NCI-H748 treated with DMSO at 0.1 percent for 48 hours (cell line): ENCODE results near the gene KMT5B.
A peak's percentile ranks its signal among the peaks of the same experiment; 100 is the strongest.

Source experiments
- DNase-seq: peaks from one replicate; lab custom pipeline; 2025; lab: John Stamatoyannopoulos, UW

The KMT5B gene

GRCh38 chr11:68179847-68180246 is 33.2 kb downstream of the KMT5B start:
- DNase-seq = no peak

- DNase-seq = no peak
These were observed 35.2 kb downstream of the KMT5B start for GRCh38 chr11:68177877-68178276.

GRCh38 chr11:68173926-68174325 is 39.2 kb downstream of the KMT5B start:
- DNase-seq = no peak

GRCh38 chr11:68169442-68169841 is 43.7 kb downstream of the KMT5B start:
- DNase-seq = no peak

DNA sequence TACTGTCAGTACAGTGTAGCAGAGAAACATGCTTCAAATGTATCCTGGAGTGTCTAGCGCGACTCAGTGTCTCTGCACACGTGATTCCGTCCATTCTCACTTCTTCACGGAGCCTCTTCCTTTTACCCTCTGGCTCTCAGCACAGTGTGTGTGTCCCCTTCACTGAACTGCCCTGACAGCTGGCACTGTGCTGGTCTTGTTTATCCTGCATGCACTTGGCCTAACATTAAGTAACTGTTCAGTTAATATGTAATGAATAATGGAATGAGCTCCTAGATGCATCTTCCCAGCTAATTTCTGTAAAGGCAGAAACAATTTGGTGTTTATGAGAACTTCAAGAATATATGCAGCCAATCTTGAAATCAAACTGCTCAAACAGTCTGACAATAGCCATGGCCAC is 44.4 kb downstream of the KMT5B start:
- no peak for DNase-seq

DNA sequence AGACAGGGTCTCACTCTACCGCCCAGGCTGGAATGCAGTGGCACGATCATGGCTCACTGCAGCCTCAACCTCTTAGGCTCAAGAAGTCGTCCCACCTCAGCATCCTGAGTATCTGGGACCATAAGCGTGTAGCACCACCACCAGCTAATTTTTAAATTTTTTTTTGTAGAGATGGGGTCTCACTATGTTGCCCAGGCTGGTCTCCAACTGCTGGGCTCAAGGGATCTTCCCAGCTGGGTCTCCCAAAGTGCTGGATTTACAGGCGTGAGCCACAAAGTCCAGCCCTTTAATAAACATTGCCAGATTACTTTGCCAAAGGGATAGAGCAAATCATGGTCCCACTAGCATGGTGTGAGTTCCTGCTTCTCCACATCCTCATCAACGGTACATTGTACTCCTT is 45.6 kb downstream of the KMT5B start:
- DNase-seq = no peak

GRCh38 chr11:68166969-68167368 is 46.1 kb downstream of the KMT5B start:
- no peak for DNase-seq

DNA sequence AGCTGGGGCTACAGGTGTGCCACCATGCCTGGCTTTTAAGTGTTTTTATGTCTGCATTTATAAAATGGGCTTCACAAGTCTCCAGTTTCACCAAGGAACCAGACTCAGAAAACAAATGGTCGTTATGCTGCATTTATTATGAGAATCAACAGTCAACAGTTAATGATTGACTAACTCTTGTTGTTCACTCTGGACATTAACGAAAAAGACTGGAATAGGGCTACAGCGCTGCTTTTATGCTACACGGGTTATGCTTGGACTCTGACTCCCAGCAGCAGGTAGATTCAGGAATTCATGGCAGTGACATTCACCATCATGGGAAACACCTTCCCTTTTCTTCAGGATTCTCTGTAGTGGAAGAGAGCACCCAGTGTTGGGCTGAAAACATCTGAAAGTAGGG is 47.5 kb downstream of the KMT5B start:
- DNase-seq = no peak

GRCh38 chr11:68164437-68164836 is 48.7 kb downstream of the KMT5B start:
- DNase-seq = no peak

DNA sequence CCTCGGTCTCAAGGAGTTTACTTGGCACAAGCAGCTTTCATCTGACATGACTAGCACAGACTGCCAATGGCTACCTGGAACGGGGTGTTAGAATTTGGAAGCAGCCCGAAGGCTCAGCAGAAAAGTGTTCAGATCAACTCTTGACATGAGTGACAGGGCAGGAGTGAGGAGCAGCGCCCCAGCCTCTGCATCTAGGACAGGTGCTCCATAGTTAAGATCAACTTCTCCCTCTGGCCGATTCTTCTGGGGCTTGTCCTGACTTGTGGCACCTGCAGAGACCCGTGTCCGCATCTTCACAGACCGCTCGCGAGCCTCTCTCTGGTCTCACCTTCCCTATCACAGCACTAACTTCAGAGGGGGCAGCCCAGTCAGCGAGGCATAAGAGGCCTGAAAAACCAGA is 49.4 kb downstream of the KMT5B start:
- no peak for DNase-seq

- DNase-seq = no peak
These were observed 52.9 kb downstream of the KMT5B start for GRCh38 chr11:68160100-68160695.

DNA sequence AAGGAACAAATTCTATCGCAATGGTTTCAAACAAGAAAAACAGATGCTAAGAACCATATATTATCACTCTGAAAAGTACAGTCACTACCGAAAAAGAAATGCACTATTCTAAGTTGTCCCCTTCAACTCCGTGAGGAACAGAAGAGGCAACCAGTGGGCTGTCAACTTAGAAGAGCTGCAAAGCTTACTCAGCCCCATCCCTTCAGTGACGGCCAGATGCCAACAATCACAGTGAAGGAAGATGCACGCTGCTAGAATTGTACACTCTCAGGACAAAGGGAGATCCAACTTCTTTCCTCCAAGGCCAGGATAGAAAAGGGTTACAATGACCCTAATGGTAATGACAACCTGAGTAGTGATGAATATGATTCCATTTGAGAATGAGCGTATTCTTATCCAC is 53.4 kb downstream of the KMT5B start:
- DNase-seq = no peak

GRCh38 chr11:68159161-68159560 is 53.9 kb downstream of the KMT5B start:
- no peak for DNase-seq

DNA sequence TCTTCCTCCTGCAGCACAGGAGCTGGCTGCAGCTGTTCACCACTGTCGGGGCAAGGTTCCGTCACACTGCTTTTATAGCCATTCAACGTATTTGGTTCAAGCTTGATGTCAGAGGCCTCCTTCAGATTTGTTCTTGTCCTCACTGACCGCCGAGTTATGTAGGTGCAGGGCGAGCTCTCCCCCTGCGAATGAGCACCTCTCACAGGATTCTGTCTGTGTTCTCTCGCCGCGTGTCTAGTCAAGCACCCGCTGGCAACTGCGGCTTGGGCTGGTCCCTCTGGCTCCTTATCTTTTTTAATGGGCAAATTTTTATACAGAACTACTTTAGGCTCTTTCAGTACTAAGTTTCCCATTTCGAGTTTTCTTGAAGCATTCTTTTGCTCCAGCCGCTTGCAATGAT is 54.5 kb downstream of the KMT5B start:
- DNase-seq = no peak

DNA sequence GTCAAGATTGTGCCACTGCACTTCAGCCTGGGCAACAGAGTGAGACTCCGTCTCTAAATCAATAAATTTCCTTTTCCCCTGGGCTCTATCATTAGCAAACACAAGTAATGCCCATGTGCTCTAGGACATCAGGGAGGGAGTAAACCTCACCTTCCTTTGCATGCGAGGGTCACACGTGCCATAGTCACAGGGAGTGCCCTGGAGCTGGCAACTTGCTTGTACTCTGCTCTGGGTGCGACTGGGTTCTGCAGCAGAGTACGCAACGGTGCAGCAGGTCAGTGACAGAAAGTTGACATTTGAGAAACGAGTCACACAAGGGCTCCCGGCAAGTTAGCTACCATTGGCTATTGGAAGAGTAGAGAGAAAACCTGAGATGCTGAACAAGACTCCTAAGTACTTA is 59.4 kb downstream of the KMT5B start:
- no peak for DNase-seq

DNA sequence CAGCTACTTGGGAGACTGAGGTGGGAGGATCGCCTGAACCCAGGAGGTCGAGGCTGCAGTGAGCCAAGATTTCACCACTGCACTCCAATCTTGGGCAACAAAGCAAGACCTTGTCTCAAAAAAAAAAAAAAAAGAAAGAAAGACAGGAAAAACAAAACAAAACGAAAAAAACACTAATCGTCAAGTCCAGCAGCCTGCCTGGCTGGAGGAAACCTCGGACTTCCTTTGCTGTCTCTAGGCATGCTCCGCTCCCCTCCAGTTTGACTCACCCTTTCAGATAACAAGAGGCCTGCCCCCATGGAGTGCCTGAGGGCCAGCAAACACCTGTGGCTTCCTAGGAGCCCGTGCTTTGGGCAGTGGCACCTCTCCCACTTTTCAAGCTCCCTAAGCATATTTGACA is 63.1 kb downstream of the KMT5B start:
- no peak for DNase-seq

DNA sequence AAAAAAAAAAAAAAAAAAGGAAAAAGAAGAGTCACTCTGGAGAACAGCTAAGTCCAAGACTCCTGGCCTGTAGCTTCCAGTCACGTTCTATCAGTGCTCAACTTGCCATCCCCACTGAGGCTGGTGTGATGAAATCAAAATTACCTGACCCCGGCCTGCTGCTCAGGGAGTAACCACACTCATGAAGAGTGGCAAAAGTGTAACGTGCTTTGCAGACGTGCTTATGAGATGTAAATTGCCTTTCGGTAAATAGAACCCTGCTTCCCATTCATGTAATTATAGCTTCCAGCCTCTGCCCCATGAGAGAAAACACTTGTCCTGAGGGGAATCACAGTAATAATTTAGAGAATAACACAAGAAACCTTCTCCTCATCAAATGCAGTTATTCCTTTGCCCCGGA is 63.7 kb downstream of the KMT5B start:
- peak; percentile 63 for DNase-seq

DNA sequence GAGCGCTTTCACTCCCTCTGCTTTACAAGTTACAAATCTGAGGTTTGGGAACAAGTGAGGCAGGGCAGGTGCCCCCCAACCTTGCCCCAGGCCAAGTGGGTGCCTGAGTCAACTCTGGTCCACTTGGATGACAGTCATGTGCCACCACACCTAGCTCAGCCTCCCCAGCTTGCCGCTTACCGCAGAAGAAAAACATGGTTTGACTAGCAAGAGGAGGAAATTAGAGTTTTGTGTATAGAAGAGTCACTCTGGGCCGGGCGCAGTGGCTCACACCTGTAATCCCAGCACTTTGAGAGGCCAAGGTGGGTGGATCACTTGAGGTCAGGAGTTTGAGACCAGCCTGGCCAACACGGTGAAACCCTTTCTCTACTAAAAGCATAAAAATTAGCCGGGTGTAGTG is 64.2 kb downstream of the KMT5B start:
- no peak for DNase-seq

GRCh38 chr11:68148071-68148805 is 64.9 kb downstream of the KMT5B start:
- no peak for DNase-seq

DNA sequence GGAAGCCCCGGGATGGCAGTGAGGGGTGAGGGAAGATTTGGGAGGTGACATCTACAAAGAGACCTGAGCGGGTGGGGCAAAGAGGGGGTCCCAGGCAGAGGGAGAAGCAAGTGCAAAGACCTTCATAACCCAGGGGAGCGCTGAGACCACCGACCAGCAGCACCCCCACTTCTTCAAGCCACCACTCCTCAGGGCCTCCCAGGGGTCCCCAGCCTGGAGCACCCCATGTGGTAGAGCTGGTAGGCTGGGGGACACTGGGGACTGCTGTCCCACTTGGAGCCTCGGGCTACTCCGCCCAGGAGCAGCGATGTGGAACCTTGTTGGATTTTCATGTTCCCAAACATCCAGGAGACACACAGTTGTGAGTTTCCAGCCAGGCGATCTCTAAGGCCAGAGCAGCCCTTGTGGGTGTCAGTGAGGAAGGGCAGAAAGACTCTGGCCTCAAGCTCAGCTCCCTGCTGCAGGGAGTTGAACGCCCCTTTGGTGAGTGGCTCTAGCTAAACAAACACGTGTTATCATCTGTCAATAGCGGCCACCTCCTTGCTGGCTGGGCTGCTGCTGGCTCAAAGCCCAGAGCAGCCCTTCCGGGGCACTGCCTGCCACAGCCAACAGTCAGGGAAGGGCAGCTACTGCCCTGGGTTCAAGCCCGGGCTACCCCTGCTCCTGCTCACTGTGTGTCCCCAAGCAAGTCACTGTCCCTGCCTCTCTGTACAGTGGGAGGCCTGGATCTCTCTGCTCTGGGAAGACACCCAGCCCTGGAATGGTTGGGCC is 66.2 kb downstream of the KMT5B start:
- peak; percentile 54 for DNase-seq

- DNase-seq = no peak
These were observed 67.0 kb downstream of the KMT5B start for GRCh38 chr11:68146010-68146540.

DNA sequence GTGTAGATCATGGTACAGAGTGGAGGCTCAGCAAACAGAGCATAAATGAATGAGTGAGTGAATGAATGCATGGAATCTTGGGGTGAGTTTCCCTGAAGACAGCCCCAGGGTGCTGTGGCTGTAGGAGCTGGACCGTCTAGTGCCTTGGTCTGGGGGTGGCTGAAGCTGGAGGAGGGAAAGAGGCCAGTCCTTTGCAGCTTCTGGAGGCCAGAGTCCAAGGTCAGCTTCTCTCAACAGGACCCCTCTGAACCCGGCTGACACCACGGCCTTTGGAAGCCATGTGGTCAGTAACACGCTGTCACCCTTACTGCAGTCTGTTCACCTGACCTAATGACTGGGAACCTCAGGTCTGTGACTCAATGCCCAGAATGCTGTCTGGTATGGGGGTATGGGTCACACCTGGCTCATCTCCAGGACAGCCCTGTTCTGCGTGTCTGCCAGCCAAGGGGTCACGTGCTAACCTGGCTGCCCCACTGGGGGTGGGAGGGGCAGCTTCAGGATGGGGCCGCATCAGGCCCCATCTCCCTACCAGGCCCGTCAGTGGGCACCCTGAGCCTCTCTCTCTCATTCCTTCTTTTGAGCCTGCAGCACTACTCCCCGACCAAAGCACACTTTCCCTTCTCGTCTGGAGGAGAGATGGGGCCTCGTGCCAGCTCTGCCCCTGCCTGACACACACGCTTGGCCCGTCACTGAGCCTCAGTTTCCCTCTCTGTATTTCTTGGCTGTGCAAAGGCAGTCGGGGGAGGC is 67.8 kb downstream of the KMT5B start:
- no peak for DNase-seq
